Measurements from ENCODE around the gene DRGX. TPM values are rescaled to one million over a fixed set of nuclear protein-coding genes. Genes with fewer than 3 reads are reported as not detected.

DRGX gene
- total RNA-seq, 8 experiments from 2014 or later = 0.04 to 0.47 (median 0.31) TPM; not detected in 4

DNA sequence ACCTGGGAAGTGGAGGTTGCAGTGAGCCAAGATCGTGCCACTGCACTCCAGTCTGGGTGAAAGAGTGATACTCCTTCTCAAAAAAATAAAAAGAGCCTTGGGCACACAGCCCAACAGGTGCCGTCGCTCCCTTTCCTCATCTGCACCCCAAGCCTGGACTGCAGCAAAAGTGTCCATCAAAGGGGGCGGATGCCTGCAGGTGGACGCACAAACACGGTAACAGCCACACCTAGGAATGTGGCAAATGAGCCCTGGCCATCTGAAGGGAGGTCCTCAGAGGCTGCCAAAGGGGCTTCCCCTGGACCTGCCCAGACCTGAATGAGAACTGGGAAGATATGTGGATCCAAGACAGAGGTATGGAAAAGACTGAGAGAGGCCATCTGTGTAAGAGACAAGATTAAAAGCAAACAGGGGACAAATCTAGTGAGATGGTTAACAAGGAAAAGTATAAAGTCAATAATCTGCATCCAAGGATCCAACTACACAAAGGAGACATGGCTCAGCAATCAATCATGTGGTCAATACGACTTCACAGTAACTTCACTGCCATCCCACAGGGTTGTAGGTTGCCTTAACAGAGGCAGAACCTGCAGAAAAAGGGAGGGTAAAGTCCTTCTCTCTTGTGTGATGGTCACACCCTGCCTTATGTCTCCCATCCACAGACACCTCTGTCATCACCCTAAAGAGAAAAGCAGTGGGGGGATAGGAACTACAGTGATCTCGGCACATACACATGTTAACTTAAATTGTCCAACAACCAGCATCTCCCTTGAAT, 25.4 kb downstream of the DRGX start:
- in situ Hi-C loops (cut with MboI; ENCODE audit: low pct_unique_long_range_greater_than_20kb in 2 of 9, low sequenced_read_pairs in 9 of 9, unreplicated experiment in 9 of 9) = no loop called here
- no peaks in the 10 kb centered on the region for H3K4me1 ChIP-seq (replicated peaks in 1 of 2)
- H3K4me3 ChIP-seq = no peak overlapping the region
- ATAC-seq (replicated peaks in 6 of 8) = no peak
- no peak overlapping the region for H3K27ac ChIP-seq
- 0 to 100% (median 77%) methylated on average over 1 to 6 of the region's 8 CpGs for WGBS, 10 experiments

DNA sequence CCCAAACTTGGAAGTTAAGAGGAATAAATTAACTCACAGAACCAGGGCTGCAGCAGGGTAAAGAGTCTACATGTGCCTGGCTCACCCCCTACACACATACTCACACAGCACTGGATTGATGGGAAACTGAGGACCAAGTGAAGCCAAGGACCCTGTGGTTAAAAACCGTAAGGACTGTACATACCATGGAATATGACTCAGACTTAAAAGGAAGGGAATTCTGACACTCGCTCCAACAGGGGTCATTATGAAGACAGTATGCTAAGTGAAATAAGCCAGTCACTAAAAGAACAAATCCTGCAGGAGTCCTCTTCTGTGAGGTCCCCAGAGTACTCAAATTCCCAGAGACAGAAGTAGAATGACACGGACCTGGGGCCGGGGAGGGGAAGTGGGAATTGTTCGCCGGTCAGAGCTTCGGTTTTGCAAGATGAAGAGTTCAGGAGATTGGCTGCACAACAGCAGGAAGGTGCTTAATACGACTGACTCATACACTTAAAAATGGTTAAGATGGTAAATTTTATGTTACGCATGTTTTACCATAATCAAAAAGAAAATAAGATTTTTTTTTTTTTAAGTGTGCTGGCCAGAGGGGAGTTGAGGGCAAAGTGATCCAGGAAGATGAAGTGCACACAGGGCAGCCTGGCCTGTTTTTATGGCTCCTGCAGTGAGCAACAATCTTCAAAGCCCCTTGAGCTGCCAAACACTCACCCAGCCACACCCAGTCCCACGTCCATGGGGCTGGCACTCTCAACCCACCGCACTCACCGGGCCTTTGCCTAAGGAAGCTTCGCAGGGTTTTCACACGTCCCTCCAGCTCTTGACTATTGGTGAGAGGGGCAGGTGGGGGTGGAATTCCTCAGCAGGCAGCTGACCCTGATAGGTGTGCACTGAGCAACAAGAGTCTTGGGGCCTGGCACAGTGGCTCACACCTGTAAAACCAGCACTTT, 26.4 kb downstream of the DRGX start:
- peak in 1 of 8 experiments; percentile 18 for ATAC-seq (replicated peaks in 6 of 8)
- WGBS, 10 experiments = 33 to 80% (median 69%) methylated on average over 2 to 8 of the region's 14 CpGs
- Histone ChIP-seq H3K4me3 (no peak overlapping the region), H3K4me1 (replicated peaks in 1 of 2) (no peaks in the 10 kb centered on the region), H3K27ac (no peak overlapping the region)
- in situ Hi-C loops (cut with MboI; ENCODE audit: low pct_unique_long_range_greater_than_20kb in 2 of 9, low sequenced_read_pairs in 9 of 9, unreplicated experiment in 9 of 9) = no loop called here

DNA sequence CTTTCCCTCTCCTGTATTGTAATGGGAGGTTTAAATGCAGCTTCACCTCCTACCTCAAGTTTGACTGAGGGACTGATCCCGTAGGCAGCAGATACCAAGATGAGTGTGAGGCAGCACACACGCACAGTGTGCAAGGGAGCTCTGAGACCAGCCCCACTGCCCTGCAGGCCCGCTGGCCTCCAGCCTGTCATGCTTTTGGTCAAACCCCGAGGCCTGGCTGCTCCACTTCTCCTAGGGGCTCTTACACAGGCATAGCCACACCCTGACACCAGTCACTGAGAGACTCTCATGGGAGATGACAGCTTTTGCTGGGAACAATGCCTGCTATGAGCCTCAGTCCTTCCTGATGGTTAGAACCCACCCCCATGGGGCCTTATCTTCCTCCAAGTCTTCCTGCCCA, 27.6 kb downstream of the DRGX start:
- no peak overlapping the region for H3K27ac ChIP-seq
- WGBS, 10 experiments = 51 to 82% (median 65%) methylated on average over 1 to 4 of the region's 4 CpGs; no CpG with 5 or more reads in 5 of the 10 experiments
- no peak overlapping the region for H3K4me3 ChIP-seq
- ATAC-seq (replicated peaks in 6 of 8) = no peak
- no peaks in the 10 kb centered on the region for H3K4me1 ChIP-seq (replicated peaks in 1 of 2)
- in situ Hi-C loops (cut with MboI; ENCODE audit: low pct_unique_long_range_greater_than_20kb in 2 of 9, low sequenced_read_pairs in 9 of 9, unreplicated experiment in 9 of 9) = no loop called here

DNA sequence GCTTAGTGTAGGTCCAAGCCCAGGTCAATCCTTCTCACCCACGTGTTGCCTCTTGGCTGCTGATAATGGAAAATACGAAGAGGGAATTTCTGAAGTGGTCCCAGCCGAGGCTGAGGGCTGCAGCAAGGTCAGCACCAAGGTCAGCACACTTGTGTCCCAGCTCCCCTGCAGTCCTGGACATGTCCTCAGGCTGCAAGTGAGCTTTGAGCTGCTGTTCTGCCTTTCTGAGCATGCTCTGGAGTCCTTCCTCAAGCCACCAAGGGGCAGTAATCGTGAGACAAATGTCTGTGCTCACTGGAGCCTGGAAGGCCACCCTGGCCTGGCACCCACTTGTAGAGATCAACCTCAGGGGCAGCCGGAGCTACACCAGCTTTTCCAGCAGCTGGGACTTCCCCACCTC, 28.3 kb downstream of the DRGX start:
- ATAC-seq (replicated peaks in 6 of 8) = peak in 2 of 8 experiments; percentile 25 to 27
- Histone ChIP-seq H3K4me1 (replicated peaks in 1 of 2) (no peaks in the 10 kb centered on the region), H3K27ac (no peak overlapping the region), H3K4me3 (no peak overlapping the region)
- in situ Hi-C loops (cut with MboI; ENCODE audit: low pct_unique_long_range_greater_than_20kb in 2 of 9, low sequenced_read_pairs in 9 of 9, unreplicated experiment in 9 of 9) = no loop called here
- 17 to 60% (median 33%) methylated on average over 1 to 3 of the region's 5 CpGs; no CpG with 5 or more reads in 3 of the 10 experiments for WGBS, 10 experiments

DNA sequence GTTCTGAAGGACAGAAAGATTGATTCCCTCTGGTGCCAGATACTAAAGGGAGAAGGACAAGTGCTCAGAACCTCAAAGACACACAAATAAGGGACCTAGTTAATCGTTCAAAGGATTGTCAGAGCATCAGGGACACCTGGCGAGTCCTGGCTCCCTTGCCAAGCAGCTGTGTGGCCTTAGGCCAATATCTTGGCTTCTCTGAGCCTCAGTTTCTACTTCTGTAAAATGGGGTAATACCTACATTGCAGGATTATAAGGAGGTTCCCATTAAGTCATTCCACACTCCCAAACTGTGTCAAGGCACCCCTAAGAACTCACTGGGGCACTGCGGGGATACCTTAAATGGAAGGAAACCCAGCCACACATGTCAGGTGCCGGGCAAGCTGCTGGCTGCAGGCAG, 29.4 kb downstream of the DRGX start:
- WGBS, 10 experiments = 10 to 100% (median 28%) methylated on average over 1 to 2 of the region's 4 CpGs; no CpG with 5 or more reads in 3 of the 10 experiments
- Histone ChIP-seq H3K4me3 (no peak overlapping the region), H3K4me1 (replicated peaks in 1 of 2) (no peaks in the 10 kb centered on the region), H3K27ac (no peak overlapping the region)
- ATAC-seq (replicated peaks in 6 of 8) = no peak
- in situ Hi-C loops (cut with MboI; ENCODE audit: low pct_unique_long_range_greater_than_20kb in 2 of 9, low sequenced_read_pairs in 9 of 9, unreplicated experiment in 9 of 9) = no loop called here

DNA sequence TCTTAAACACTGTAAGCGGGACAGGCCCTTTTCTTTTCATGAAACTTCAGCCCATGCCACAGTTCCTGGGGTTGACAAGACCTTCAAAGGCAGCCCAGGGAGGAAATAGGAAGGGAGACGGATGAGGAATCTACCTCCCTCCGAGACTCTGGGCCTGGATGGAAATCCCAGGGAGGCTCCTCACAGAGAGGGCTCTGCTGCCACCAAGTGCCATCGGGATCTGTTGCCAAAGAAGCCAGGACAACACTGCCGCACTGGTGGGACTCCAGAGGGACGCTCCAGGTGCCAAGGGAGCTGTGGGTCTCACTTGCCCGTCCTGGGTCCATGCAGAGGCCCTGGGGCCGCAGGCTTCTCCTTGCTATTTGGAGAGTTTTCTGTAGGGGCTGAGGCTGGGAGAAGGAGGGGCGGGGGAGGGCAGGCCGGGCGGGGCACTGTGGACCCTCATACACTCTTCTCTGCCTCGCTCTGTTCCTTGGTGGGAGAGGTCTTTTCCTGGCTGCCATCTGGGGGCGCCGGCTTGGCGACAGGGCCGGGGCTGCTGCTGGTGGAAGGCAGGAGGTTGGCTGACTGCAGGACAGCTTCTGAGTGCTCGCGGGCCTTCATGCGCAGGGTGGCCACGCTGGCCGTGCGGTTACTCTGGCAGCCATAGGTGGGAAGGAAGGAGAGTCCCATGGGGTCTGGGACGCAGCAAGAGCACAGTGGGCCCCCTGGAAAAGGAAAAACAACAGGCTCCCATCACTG, 30.0 kb downstream of the DRGX start:
- in situ Hi-C loops (cut with MboI; ENCODE audit: low pct_unique_long_range_greater_than_20kb in 2 of 9, low sequenced_read_pairs in 9 of 9, unreplicated experiment in 9 of 9) = no loop called here
- no peak for ATAC-seq (replicated peaks in 6 of 8)
- Histone ChIP-seq H3K27ac (no peak overlapping the region), H3K4me1 (replicated peaks in 1 of 2) (no peaks in the 10 kb centered on the region), H3K4me3 (no peak overlapping the region)
- 20 to 93% (median 64%) methylated on average over 1 to 7 of the region's 23 CpGs; no CpG with 5 or more reads in 4 of the 10 experiments for WGBS, 10 experiments

DNA sequence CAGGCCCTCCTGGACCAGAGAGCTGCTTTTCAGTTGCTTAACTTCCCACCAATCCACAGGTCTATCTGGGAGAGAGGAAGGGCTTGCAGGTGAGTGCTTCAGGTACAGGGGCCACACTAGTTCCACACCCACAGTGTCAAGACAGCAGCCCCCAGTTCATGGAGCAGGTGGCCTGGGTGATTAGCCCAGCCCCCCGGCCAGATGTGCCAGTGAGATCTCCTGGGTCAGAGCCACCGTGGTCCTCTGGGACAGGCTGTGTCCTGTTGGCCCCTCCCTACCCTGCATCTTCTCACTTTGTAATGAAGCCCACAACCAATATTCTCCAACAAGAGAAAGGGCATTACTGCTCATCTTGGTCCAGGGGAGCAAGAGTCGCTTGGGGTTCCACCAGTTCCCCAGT, 30.6 kb downstream of the DRGX start:
- 63 to 100% (median 100%) methylated on average over 1 to 2 of the region's 3 CpGs; no CpG with 5 or more reads in 6 of the 10 experiments for WGBS, 10 experiments
- no peak for ATAC-seq (replicated peaks in 6 of 8)
- H3K27ac ChIP-seq = no peak overlapping the region
- H3K4me1 ChIP-seq (replicated peaks in 1 of 2) = no peaks in the 10 kb centered on the region
- in situ Hi-C loops (cut with MboI; ENCODE audit: low pct_unique_long_range_greater_than_20kb in 2 of 9, low sequenced_read_pairs in 9 of 9, unreplicated experiment in 9 of 9) = no loop called here
- no peak overlapping the region for H3K4me3 ChIP-seq

GRCh38 chr10:49364747-49365146, 31.1 kb downstream of the DRGX start:
- WGBS, 10 experiments = 50 to 100% (median 86%) methylated on average over 1 to 7 of the region's 8 CpGs; no CpG with 5 or more reads in 1 of the 10 experiments
- no peak overlapping the region for H3K27ac ChIP-seq
- no peak for ATAC-seq (replicated peaks in 6 of 8)
- H3K4me3 ChIP-seq = no peak overlapping the region
- in situ Hi-C loops (cut with MboI; ENCODE audit: low pct_unique_long_range_greater_than_20kb in 2 of 9, low sequenced_read_pairs in 9 of 9, unreplicated experiment in 9 of 9) = no loop called here
- no peaks in the 10 kb centered on the region for H3K4me1 ChIP-seq (replicated peaks in 1 of 2)

DNA sequence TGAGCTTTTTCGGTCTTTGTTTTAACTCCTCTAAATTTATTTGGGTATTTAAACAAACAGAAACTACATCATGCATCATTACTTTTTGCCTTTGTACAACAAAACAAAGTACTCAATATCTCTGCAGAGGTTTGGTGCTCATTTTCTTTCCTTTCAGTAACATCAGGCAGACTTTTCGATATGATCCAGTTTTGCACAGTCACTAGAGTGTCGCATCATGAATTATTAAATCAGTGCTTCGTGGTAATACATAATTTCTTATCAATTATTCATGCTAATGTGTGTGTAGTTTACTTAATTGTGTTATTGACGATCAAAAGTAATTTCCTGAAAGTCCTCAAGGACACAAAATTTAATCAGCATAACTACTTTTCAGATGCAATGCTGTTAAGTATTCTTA, 31.8 kb downstream of the DRGX start:
- ATAC-seq (replicated peaks in 6 of 8) = no peak
- Histone ChIP-seq H3K4me3 (no peak overlapping the region), H3K27ac (no peak overlapping the region), H3K4me1 (replicated peaks in 1 of 2) (no peaks in the 10 kb centered on the region)
- in situ Hi-C loops (cut with MboI; ENCODE audit: low pct_unique_long_range_greater_than_20kb in 2 of 9, low sequenced_read_pairs in 9 of 9, unreplicated experiment in 9 of 9) = no loop called here
- 17 to 79% (median 69%) methylated on average over 1 to 5 of the region's 5 CpGs for WGBS, 10 experiments

- Histone ChIP-seq H3K27ac (no peak overlapping the region), H3K4me1 (replicated peaks in 1 of 2) (no peaks in the 10 kb centered on the region), H3K4me3 (no peak overlapping the region)
- 10 to 100% (median 79%) methylated on average over 1 to 5 of the region's 8 CpGs; no CpG with 5 or more reads in 2 of the 10 experiments for WGBS, 10 experiments
- in situ Hi-C loops (cut with MboI; ENCODE audit: low pct_unique_long_range_greater_than_20kb in 2 of 9, low sequenced_read_pairs in 9 of 9, unreplicated experiment in 9 of 9) = no loop called here
- no peak for ATAC-seq (replicated peaks in 6 of 8)
Measured at GRCh38 chr10:49363309-49364031, 32.4 kb downstream of the DRGX start.

DNA sequence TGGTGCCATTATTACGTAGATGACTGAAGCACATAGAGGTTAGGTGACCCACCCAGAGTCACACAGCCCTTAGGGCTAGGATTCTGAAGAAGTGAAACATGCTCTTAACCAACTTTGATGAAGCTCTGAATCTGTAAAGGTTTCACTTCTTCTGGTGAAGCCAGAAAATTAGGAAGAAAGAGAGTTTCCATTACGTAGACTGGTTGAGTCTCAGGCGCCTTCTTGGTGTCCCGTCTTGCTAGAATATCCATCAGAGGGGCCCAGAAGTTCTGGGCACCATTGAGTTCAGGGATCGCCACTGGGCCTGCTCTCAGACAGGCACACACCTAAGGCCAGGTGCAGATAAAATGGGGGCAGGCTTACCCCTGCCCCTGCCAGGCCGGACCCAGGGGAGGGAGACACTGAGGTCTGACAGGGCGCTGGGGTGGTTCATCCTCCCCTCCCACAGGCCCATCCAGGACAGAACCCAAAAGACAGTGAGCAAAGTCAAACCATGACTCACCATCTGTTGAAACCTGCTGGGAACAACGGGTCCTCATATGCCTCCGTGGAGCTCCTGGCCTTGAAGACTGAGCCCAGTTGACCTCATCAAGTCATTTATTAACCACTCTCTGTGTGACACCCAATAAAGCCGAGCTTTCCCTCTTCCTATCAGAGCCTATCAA, 33.2 kb downstream of the DRGX start:
- H3K4me3 ChIP-seq = no peak overlapping the region
- no peak for ATAC-seq (replicated peaks in 6 of 8)
- in situ Hi-C loops (cut with MboI; ENCODE audit: low pct_unique_long_range_greater_than_20kb in 2 of 9, low sequenced_read_pairs in 9 of 9, unreplicated experiment in 9 of 9) = no loop called here
- no peaks in the 10 kb centered on the region for H3K4me1 ChIP-seq (replicated peaks in 1 of 2)
- H3K27ac ChIP-seq = no peak overlapping the region
- 27 to 72% (median 60%) methylated on average over 1 to 7 of the region's 10 CpGs; no CpG with 5 or more reads in 1 of the 10 experiments for WGBS, 10 experiments

Data from motor neuron (in vitro differentiated cells).